Fibroblast of lung (primary cell): ENCODE measurements around the gene DNM1.

Source experiments
- EZH2 ChIP-seq: IDR thresholded peaks from 2 replicates; pipeline ENCODE4 v1.5.1; 2012; ENCODE audit warnings: low read length, control low read depth, mild to moderate bottlenecking; ENCODE audit errors: missing control alignments
- TF ChIP-seq, protein P1 (sequence below), 2 donors: IDR thresholded peaks in 1 of 2; conservative IDR thresholded peaks in 1 of 2; 1 replicate in 1 of 2; 2 replicates in 1 of 2; pipeline ENCODE4 v1.5.1; 2011 to 2012; ENCODE audit warnings: low read length in 2 of 2, control low read depth in 1 of 2, inconsistent platforms in 1 of 2, low read depth in 1 of 2, mild to moderate bottlenecking in 1 of 2

DNA sequence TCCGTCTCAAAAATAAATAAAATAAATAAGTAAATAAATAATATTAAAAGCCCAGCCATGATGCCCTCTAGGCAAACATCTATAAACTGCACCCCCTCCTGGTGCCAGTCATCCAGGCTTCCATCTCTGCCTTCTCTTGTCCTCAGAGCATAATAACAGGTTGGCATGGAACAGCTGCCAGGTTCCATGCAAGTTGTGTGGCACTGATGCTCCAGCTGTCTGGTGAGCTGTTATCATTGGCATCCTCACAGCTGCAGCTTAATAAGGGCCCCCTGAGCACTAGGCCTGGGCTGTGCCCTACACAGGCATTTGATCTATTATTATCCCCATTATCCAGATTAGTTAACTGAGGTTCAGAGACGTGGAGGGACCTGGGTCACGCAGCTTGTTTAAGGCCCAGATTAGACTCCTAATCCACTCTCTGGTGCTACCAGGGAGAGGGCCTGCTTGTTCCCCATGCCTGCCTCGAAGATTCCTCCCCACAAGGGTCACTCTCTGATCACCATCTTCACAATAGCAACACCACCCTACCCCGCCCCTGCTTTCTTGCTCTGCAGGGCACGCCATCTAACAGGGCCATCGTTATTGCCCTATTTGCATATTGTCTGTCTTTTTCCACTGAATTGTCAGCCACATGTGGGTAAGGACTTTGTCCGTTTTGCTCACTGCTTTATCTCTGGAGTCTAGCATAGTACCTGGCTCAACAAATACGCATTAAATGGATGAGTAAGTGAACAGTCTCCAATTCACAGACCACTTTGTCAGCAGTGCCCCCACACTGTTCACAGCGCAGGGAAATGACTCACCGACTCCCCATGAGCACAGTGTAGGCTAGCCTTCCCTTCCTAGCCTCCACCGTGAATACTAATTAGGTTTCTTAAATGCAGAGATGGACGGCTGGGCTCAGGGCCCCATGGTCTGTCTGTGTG is 1.5 kb upstream of the DNM1 start:
- no peak for TF ChIP-seq EZH2
- TF ChIP-seq, protein P1, sequence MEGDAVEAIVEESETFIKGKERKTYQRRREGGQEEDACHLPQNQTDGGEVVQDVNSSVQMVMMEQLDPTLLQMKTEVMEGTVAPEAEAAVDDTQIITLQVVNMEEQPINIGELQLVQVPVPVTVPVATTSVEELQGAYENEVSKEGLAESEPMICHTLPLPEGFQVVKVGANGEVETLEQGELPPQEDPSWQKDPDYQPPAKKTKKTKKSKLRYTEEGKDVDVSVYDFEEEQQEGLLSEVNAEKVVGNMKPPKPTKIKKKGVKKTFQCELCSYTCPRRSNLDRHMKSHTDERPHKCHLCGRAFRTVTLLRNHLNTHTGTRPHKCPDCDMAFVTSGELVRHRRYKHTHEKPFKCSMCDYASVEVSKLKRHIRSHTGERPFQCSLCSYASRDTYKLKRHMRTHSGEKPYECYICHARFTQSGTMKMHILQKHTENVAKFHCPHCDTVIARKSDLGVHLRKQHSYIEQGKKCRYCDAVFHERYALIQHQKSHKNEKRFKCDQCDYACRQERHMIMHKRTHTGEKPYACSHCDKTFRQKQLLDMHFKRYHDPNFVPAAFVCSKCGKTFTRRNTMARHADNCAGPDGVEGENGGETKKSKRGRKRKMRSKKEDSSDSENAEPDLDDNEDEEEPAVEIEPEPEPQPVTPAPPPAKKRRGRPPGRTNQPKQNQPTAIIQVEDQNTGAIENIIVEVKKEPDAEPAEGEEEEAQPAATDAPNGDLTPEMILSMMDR (conservative IDR thresholded peaks at IDR 0.05 in 1 of 2, IDR thresholded peaks at IDR 0.05 in 1 of 2; ENCODE audit: low read depth in 1 of 2, low read length in 2 of 2) = no peak
